ENCODE results near the gene BFSP1. TPM values are rescaled to one million over a fixed set of nuclear protein-coding genes. Genes with fewer than 3 reads are reported as not detected.

Gene BFSP1
- polyA plus RNA-seq, 1 of the 3 experiments (the other 2 are of a cell fraction): 7.1 TPM

- Histone ChIP-seq H3K79me2 (ENCODE audit: insufficient read depth) (no peaks in the 10 kb centered on the region), H3K9me3 (no peaks in the 10 kb centered on the region), H3K36me3 (replicated peaks in 1 of 2; ENCODE audit: control insufficient read depth in 1 of 2, insufficient read depth in 2 of 2, low read length in 1 of 2) (no peaks in the 10 kb centered on the region), H3K4me3 (ENCODE audit: low read depth in 2 of 2, low read length in 1 of 2) (no peak overlapping the region), H3K27ac (ENCODE audit: low read depth in 2 of 2, low read length in 1 of 2) (no peak overlapping the region), H2AFZ (ENCODE audit: low read depth) (no peak overlapping the region), H3K9ac (no peak overlapping the region), H4K20me1 (ENCODE audit: insufficient read depth) (no peaks in the 10 kb centered on the region), H3F3A (replicated peaks; ENCODE audit: insufficient read depth) (no peaks in the 10 kb centered on the region), H3K27me3 (ENCODE audit: insufficient read depth) (no peaks in the 10 kb centered on the region), H3K4me2 (no peak overlapping the region), H3K4me1 (ENCODE audit: control insufficient read depth in 1 of 2, insufficient read depth in 2 of 2, low read depth in 1 of 2, low read length in 1 of 2) (no peaks in the 10 kb centered on the region), H3K9me2 (no peaks in the 10 kb centered on the region)
- POLR2A ChIA-PET: no interaction called here
- DNase-seq: no peak
- 57% methylated on average over 2 of the region's 2 CpGs for WGBS (ENCODE audit: low lambda C conversion rate)
- TF ChIP-seq GABPA (IDR thresholded peaks at IDR 0.05; ENCODE audit: low read depth) (no peak), SIN3A (IDR thresholded peaks at IDR 0.05; ENCODE audit: borderline replicate concordance, low read depth, low read length) (no peak), EZH2phosphoT487 (IDR thresholded peaks at IDR 0.05; ENCODE audit: borderline replicate concordance, low read depth) (no peak), ELF1 (IDR thresholded peaks at IDR 0.05) (no peak), TEAD4 (IDR thresholded peaks at IDR 0.05; ENCODE audit: borderline replicate concordance, insufficient read depth) (no peak), MXI1 (IDR thresholded peaks at IDR 0.05; ENCODE audit: low read depth, low read length) (no peak), RFX5 (IDR thresholded peaks at IDR 0.05; ENCODE audit: low read length) (no peak), FOXJ3 (CRISPR knock-in tag; IDR thresholded peaks at IDR 0.05) (no peak), RCOR1 (IDR thresholded peaks at IDR 0.05; ENCODE audit: low read length) (no peak), RAD21 (IDR thresholded peaks at IDR 0.05; ENCODE audit: low read length) (no peak), CHD2 (IDR thresholded peaks at IDR 0.05; ENCODE audit: low read length, partially characterized antibody) (no peak), POLR2AphosphoS5 (IDR thresholded peaks at IDR 0.05; ENCODE audit: low read depth, low read length) (no peak), SMC3 (IDR thresholded peaks at IDR 0.05; ENCODE audit: low read depth, low read length) (no peak), TAF1 (IDR thresholded peaks at IDR 0.05; ENCODE audit: borderline replicate concordance, low read depth, low read length) (no peak)
- CTCF ChIA-PET: interaction anchor here (0.7 to 2.3 kb wide), 6 partner anchors 9 to 483 kb away, joined by 3 to 26 read pairs (median 4); partner anchors contain the start of gene BFSP1
Measured at GRCh38 chr20:17513939-17514338, 17.2 kb downstream of the BFSP1 start.

GRCh38 chr20:17511401-17511800 lies 19.8 kb downstream of the BFSP1 start:
- Histone ChIP-seq H3K9me3 (no peaks in the 10 kb centered on the region), H3K4me2 (no peak overlapping the region), H3K9me2 (no peaks in the 10 kb centered on the region), H3K4me1 (ENCODE audit: control insufficient read depth in 1 of 2, insufficient read depth in 2 of 2, low read depth in 1 of 2, low read length in 1 of 2) (no peaks in the 10 kb centered on the region), H4K20me1 (ENCODE audit: insufficient read depth) (no peaks in the 10 kb centered on the region), H2AFZ (ENCODE audit: low read depth) (no peak overlapping the region), H3K27ac (ENCODE audit: low read depth in 2 of 2, low read length in 1 of 2) (no peak overlapping the region), H3K79me2 (ENCODE audit: insufficient read depth) (no peaks in the 10 kb centered on the region), H3K4me3 (ENCODE audit: low read depth in 2 of 2, low read length in 1 of 2) (no peak overlapping the region), H3F3A (replicated peaks; ENCODE audit: insufficient read depth) (no peaks in the 10 kb centered on the region), H3K36me3 (replicated peaks in 1 of 2; ENCODE audit: control insufficient read depth in 1 of 2, insufficient read depth in 2 of 2, low read length in 1 of 2) (no peaks in the 10 kb centered on the region), H3K9ac (no peak overlapping the region), H3K27me3 (ENCODE audit: insufficient read depth) (no peaks in the 10 kb centered on the region)
- ChIA-PET CTCF (interaction anchor here (1.0 to 1.6 kb wide), 3 partner anchors 11 to 80 kb away, joined by 3 to 4 read pairs (median 3); no protein-coding TSS in a partner anchor), POLR2A (no interaction called here)
- no peak for DNase-seq
- 81% methylated on average over 6 of the region's 6 CpGs for WGBS (ENCODE audit: low lambda C conversion rate)
- no peak for TF ChIP-seq NRF1 (IDR thresholded peaks at IDR 0.05; ENCODE audit: low read depth, low read length)
- TF ChIP-seq SMC3 (IDR thresholded peaks at IDR 0.05; ENCODE audit: low read depth, low read length): no peak

Data from SK-N-SH (cell line).